CD4-positive, CD25-positive, alpha-beta regulatory T cell (primary cell): Measurements from ENCODE around the gene PRSS58. TPM values are rescaled to one million over a fixed set of nuclear protein-coding genes. Genes with fewer than 3 reads are reported as not detected.

Experiments
- ATAC-seq, 2 donors: fragments of 150-1000 bp; cut with Tn5 transposase; one replicate each; pipeline ENCODE4 v1.10.0; 2021; ENCODE audit warnings: low read depth in 2 of 2, moderate number of reproducible peaks in 2 of 2, moderate library complexity in 1 of 2
- DNase-seq, 3 donors: peaks; one replicate each; pipeline versions ENCODE4 v3.0.0 to v3.0.0-alpha.2; 2012 to 2022; ENCODE audit warnings: mixed read lengths in 1 of 3
- H3K27ac ChIP-seq: one replicate; pipeline ENCODE4 v1.7.0; 2013; ENCODE audit warnings: mild to moderate bottlenecking, low read length; ENCODE audit not compliant: insufficient read depth, poor library complexity, severe bottlenecking
- H3K27me3 ChIP-seq: one replicate; pipeline ENCODE4 v1.7.0; 2013; ENCODE audit warnings: low read length; ENCODE audit not compliant: control insufficient read depth, insufficient read depth
- H3K36me3 ChIP-seq: one replicate; pipeline ENCODE4 v1.7.0; 2013; ENCODE audit warnings: mild to moderate bottlenecking, low read length, moderate library complexity; ENCODE audit not compliant: control insufficient read depth, insufficient read depth
- H3K4me1 ChIP-seq: 2 replicates; pipeline ENCODE4 v1.7.0; 2013; ENCODE audit warnings: mild to moderate bottlenecking, low read length; ENCODE audit not compliant: insufficient read depth, control insufficient read depth, poor library complexity, severe bottlenecking
- H3K4me3 ChIP-seq: one replicate; pipeline ENCODE4 v1.7.0; 2013; ENCODE audit warnings: low read depth, mild to moderate bottlenecking, low read length, moderate library complexity
- H3K9me3 ChIP-seq, 2 experiments: 1 replicate in 1 of 2; 2 replicates in 1 of 2; pipeline ENCODE4 v1.7.0; 2013; ENCODE audit warnings: low read length in 2 of 2, mild to moderate bottlenecking in 1 of 2, moderate library complexity in 1 of 2; ENCODE audit not compliant: control insufficient read depth in 2 of 2
- H3K27ac Mint-ChIP-seq, 3 donors: one replicate each; pipeline ENCODE4 v1.8.0; 2020 to 2022; ENCODE audit warnings: mild to moderate bottlenecking in 3 of 3, mixed read lengths in 3 of 3, moderate library complexity in 2 of 3
- H3K27me3 Mint-ChIP-seq: one replicate; pipeline ENCODE4 v1.8.0; 2022; ENCODE audit warnings: mild to moderate bottlenecking, mixed read lengths
- H3K36me3 Mint-ChIP-seq: one replicate; pipeline ENCODE4 v1.8.0; 2020; ENCODE audit warnings: mixed read lengths
- H3K4me1 Mint-ChIP-seq, 4 donors: one replicate each; pipeline ENCODE4 v1.8.0; 2020 to 2022; ENCODE audit warnings: mixed read lengths in 4 of 4, mild to moderate bottlenecking in 1 of 4
- H3K4me3 Mint-ChIP-seq, 4 donors: one replicate each; pipeline ENCODE4 v1.8.0; 2020 to 2022; ENCODE audit warnings: mild to moderate bottlenecking in 4 of 4, mixed read lengths in 4 of 4, moderate library complexity in 3 of 4
- H3K9me3 Mint-ChIP-seq, 7 donors: one replicate each; pipeline ENCODE4 v1.8.0; 2020 to 2022; ENCODE audit warnings: mixed read lengths in 7 of 7, mild to moderate bottlenecking in 3 of 7, moderate library complexity in 2 of 7
- polyA plus RNA-seq, 4 donors: library from polyadenylated mRNA; unstranded; fragments of 300-500 nt; fragmentation: Illumina TruSeq; gene quantifications; one replicate each; pipeline ENCODE4 v1.2.3, GENCODE V29; 2021
- total RNA-seq: library from RNA; stranded (reverse); gene quantifications from one replicate; pipeline ENCODE4 v1.2.3, GENCODE V29; 2022

Gene PRSS58
- total and polyA plus RNA-seq, 5 donors from 2014 or later, result 0.21 TPM; not detected in 4

- H3K9me3 ChIP-seq, result no peaks in the 10 kb centered on the region
- ATAC-seq (no peak), DNase-seq (no peak)
- H3K9me3 Mint-ChIP-seq, result no peaks in the 10 kb centered on the region
- no peaks in the 10 kb centered on the region for H3K4me1 ChIP-seq
- H3K36me3 Mint-ChIP-seq, result no peaks in the 10 kb centered on the region
- H3K27ac Mint-ChIP-seq, result no peak overlapping the region
- H3K27ac ChIP-seq, result no peak overlapping the region
- H3K4me1 Mint-ChIP-seq, result no peaks in the 10 kb centered on the region
- peaks cover 5% of the 10 kb centered on the region for H3K27me3 Mint-ChIP-seq
- no peak overlapping the region for H3K4me3 ChIP-seq
- H3K27me3 ChIP-seq, result no peaks in the 10 kb centered on the region
- no peak overlapping the region for H3K4me3 Mint-ChIP-seq
- H3K36me3 ChIP-seq, result no peaks in the 10 kb centered on the region
These were observed 7.9 kb downstream of the PRSS58 start for GRCh38 chr7:142249918-142250317.

- ATAC-seq (no peak), DNase-seq (no peak)
- Histone ChIP-seq H3K27me3 (no peaks in the 10 kb centered on the region), H3K27ac (no peak overlapping the region), H3K36me3 (no peaks in the 10 kb centered on the region), H3K4me1 (no peaks in the 10 kb centered on the region), H3K4me3 (no peak overlapping the region), H3K9me3 (no peaks in the 10 kb centered on the region)
- H3K4me3 Mint-ChIP-seq, result no peak overlapping the region
- H3K4me1 Mint-ChIP-seq, result no peaks in the 10 kb centered on the region
- peaks cover 5% of the 10 kb centered on the region for H3K27me3 Mint-ChIP-seq
- H3K27ac Mint-ChIP-seq, result peak overlapping the region in 1 of 3 donors; percentile 68
- H3K9me3 Mint-ChIP-seq, result no peaks in the 10 kb centered on the region
- no peaks in the 10 kb centered on the region for H3K36me3 Mint-ChIP-seq
These were observed 9.4 kb downstream of the PRSS58 start for GRCh38 chr7:142248166-142249160.

GRCh38 chr7:142243823-142244222 is 14.0 kb downstream of the PRSS58 start:
- H3K4me3 ChIP-seq, result no peak overlapping the region
- no peaks in the 10 kb centered on the region for H3K4me1 ChIP-seq
- H3K27me3 Mint-ChIP-seq, result peaks cover 17% of the 10 kb centered on the region
- no peak overlapping the region for H3K27ac ChIP-seq
- no peaks in the 10 kb centered on the region for H3K36me3 ChIP-seq
- H3K9me3 ChIP-seq, result no peaks in the 10 kb centered on the region
- ATAC-seq (no peak), DNase-seq (no peak)
- H3K27me3 ChIP-seq, result no peaks in the 10 kb centered on the region
- no peak overlapping the region for H3K4me3 Mint-ChIP-seq
- no peak overlapping the region for H3K27ac Mint-ChIP-seq
- peaks cover 0 to 1% (median 0%) of the 10 kb centered on the region in 7 donors for H3K9me3 Mint-ChIP-seq
- no peaks in the 10 kb centered on the region for H3K4me1 Mint-ChIP-seq
- no peaks in the 10 kb centered on the region for H3K36me3 Mint-ChIP-seq

- Histone ChIP-seq H3K27me3 (no peaks in the 10 kb centered on the region), H3K36me3 (no peaks in the 10 kb centered on the region), H3K9me3 (no peaks in the 10 kb centered on the region), H3K4me3 (no peak overlapping the region), H3K4me1 (no peaks in the 10 kb centered on the region), H3K27ac (no peak overlapping the region)
- no peaks in the 10 kb centered on the region for H3K36me3 Mint-ChIP-seq
- ATAC-seq, result no peak
- H3K4me3 Mint-ChIP-seq, result no peak overlapping the region
- no peak for DNase-seq
- H3K27ac Mint-ChIP-seq, result no peak overlapping the region
- peaks cover 12% of the 10 kb centered on the region for H3K27me3 Mint-ChIP-seq
- peaks cover 0 to 3% (median 0%) of the 10 kb centered on the region in 7 donors for H3K9me3 Mint-ChIP-seq
- no peaks in the 10 kb centered on the region for H3K4me1 Mint-ChIP-seq
These were observed 17.3 kb downstream of the PRSS58 start for GRCh38 chr7:142240546-142240945.

- DNase-seq (no peak), ATAC-seq (no peak)
- Mint-ChIP-seq H3K27ac (no peak overlapping the region), H3K4me1 (no peaks in the 10 kb centered on the region), H3K4me3 (no peak overlapping the region), H3K27me3 (peaks cover 14% of the 10 kb centered on the region), H3K9me3 (peaks cover 0 to 6% (median 0%) of the 10 kb centered on the region in 7 donors), H3K36me3 (no peaks in the 10 kb centered on the region)
- Histone ChIP-seq H3K36me3 (no peaks in the 10 kb centered on the region), H3K9me3 (no peaks in the 10 kb centered on the region), H3K4me3 (no peak overlapping the region), H3K27me3 (no peaks in the 10 kb centered on the region), H3K27ac (no peak overlapping the region), H3K4me1 (no peaks in the 10 kb centered on the region)
These were observed 26.1 kb downstream of the PRSS58 start for GRCh38 chr7:142231716-142232115.

GRCh38 chr7:142228537-142229104 is 29.2 kb downstream of the PRSS58 start:
- Mint-ChIP-seq H3K27ac (no peak overlapping the region), H3K4me1 (no peaks in the 10 kb centered on the region)

More at GRCh38 chr7:142228537-142229104, 29.2 kb downstream of the PRSS58 start:
- Histone ChIP-seq H3K36me3 (no peaks in the 10 kb centered on the region), H3K9me3 (no peaks in the 10 kb centered on the region), H3K4me1 (no peaks in the 10 kb centered on the region), H3K27ac (no peak overlapping the region), H3K4me3 (no peak overlapping the region), H3K27me3 (no peaks in the 10 kb centered on the region)
- no peak for ATAC-seq
- Mint-ChIP-seq H3K27me3 (peaks cover 18% of the 10 kb centered on the region), H3K4me3 (no peak overlapping the region), H3K36me3 (no peaks in the 10 kb centered on the region), H3K9me3 (peaks cover 0 to 4% (median 0%) of the 10 kb centered on the region in 7 donors)
- no peak for DNase-seq
